GM18519 (cell line): ENCODE data around the gene ITIH2.
A peak's percentile ranks its signal among the peaks of the same experiment; 100 is the strongest.
"Not testable (repeated sequence)": the region's sequence is repeated elsewhere in the genome, so short reads cannot be mapped to it uniquely, and the experiment has no call there.

Source experiments
- ATAC-seq: cut with Tn5 transposase; IDR thresholded peaks from one replicate; pipeline ENCODE4 v1.9.1; 2021; ENCODE audit warnings: mild to moderate bottlenecking, moderate library complexity; ENCODE audit not compliant: unreplicated experiment, low FRiP score

ITIH2 gene

GRCh38 chr10:7738536-7739407 lies 35.7 kb downstream of the ITIH2 start:
- no peak for ATAC-seq

GRCh38 chr10:7744307-7744706 lies 41.2 kb downstream of the ITIH2 start:
- no peak for ATAC-seq

- not testable (repeated sequence) for ATAC-seq
Observed at GRCh38 chr10:7748637-7749036, 45.5 kb downstream of the ITIH2 start.

- ATAC-seq = no peak
Observed at GRCh38 chr10:7750222-7750621, 47.1 kb downstream of the ITIH2 start.

- ATAC-seq = no peak
Observed at GRCh38 chr10:7752251-7752650, 49.1 kb downstream of the ITIH2 start.

GRCh38 chr10:7755103-7755502 lies 52.0 kb downstream of the ITIH2 start:
- ATAC-seq = no peak

GRCh38 chr10:7756360-7756992 lies 53.4 kb downstream of the ITIH2 start:
- no peak for ATAC-seq

GRCh38 chr10:7763929-7764328 lies 60.8 kb downstream of the ITIH2 start:
- ATAC-seq = no peak

- ATAC-seq = no peak
Observed at GRCh38 chr10:7766241-7766640, 63.1 kb downstream of the ITIH2 start.

GRCh38 chr10:7767209-7767608 lies 64.1 kb downstream of the ITIH2 start:
- no peak for ATAC-seq

- no peak for ATAC-seq
Observed at GRCh38 chr10:7768417-7768816, 65.3 kb downstream of the ITIH2 start.

- ATAC-seq = no peak
Observed at GRCh38 chr10:7773845-7774801, 71.0 kb downstream of the ITIH2 start.

GRCh38 chr10:7776777-7777176 lies 73.7 kb downstream of the ITIH2 start:
- ATAC-seq = no peak

GRCh38 chr10:7782194-7782593 lies 79.1 kb downstream of the ITIH2 start:
- ATAC-seq = not testable (repeated sequence)

GRCh38 chr10:7786430-7786829 lies 83.3 kb downstream of the ITIH2 start:
- no peak for ATAC-seq

- no peak for ATAC-seq
Observed at GRCh38 chr10:7787150-7787856, 84.2 kb downstream of the ITIH2 start.

- ATAC-seq = peak; percentile 92
Observed at GRCh38 chr10:7787857-7788638, 84.9 kb downstream of the ITIH2 start, which contains the start of the genes ATP5F1C and KIN. ATP5F1C (plus strand) TSS chr10:7788177; CDS start chr10:7788208, 31 bp downstream. KIN (minus strand) TSS chr10:7787993; CDS start chr10:7787933, 60 bp downstream.

- no peak for ATAC-seq
Observed at GRCh38 chr10:7788639-7789286, 85.6 kb downstream of the ITIH2 start.

GRCh38 chr10:7789390-7789789 lies 86.3 kb downstream of the ITIH2 start:
- ATAC-seq = no peak
